Hepatocyte (in vitro differentiated cells): ENCODE data around the gene CPLX4. TPM values are rescaled to one million over a fixed set of nuclear protein-coding genes. Genes with fewer than 3 reads are reported as not detected.

Experiments used
- DNase-seq: peaks from one replicate; pipeline ENCODE4 v3.0.0-alpha.2; 2016; ENCODE audit warnings: low spot score
- H2AFZ ChIP-seq: fragments of 200-600 bp; sonication (generic); 2 replicates; pipeline ENCODE4 v1.6.0; 2016; ENCODE audit warnings: antibody characterized with exemption, mild to moderate bottlenecking
- H3K27ac ChIP-seq: fragments of 200-600 bp; sonication (generic); 2 replicates; pipeline ENCODE4 v1.5.1; 2016; ENCODE audit warnings: mild to moderate bottlenecking
- H3K27me3 ChIP-seq: fragments of 200-600 bp; sonication (generic); 2 replicates; pipeline ENCODE4 v1.6.1; 2016
- H3K36me3 ChIP-seq: fragments of 200-600 bp; sonication (generic); replicated peaks from 2 replicates; pipeline ENCODE4 v1.5.1; 2016; ENCODE audit warnings: low read depth; ENCODE audit not compliant: insufficient read depth
- H3K4me1 ChIP-seq: fragments of 200-600 bp; sonication (generic); 2 replicates; pipeline ENCODE4 v1.5.1; 2016; ENCODE audit warnings: mild to moderate bottlenecking, moderate library complexity; ENCODE audit not compliant: insufficient read depth
- H3K4me2 ChIP-seq: fragments of 200-600 bp; sonication (generic); 2 replicates; pipeline ENCODE4 v1.6.0; 2016
- H3K4me3 ChIP-seq: fragments of 200-600 bp; sonication (generic); 2 replicates; pipeline ENCODE4 v1.5.1; 2016; ENCODE audit warnings: mild to moderate bottlenecking
- H3K79me2 ChIP-seq: fragments of 200-600 bp; sonication (generic); 2 replicates; pipeline ENCODE4 v1.6.0; 2017; ENCODE audit warnings: mild to moderate bottlenecking
- H3K9me2 ChIP-seq: fragments of 200-600 bp; sonication (generic); replicated peaks from 2 replicates; pipeline ENCODE4 v1.6.0; 2017; ENCODE audit warnings: mild to moderate bottlenecking; ENCODE audit not compliant: insufficient read depth
- H3K9me3 ChIP-seq: fragments of 200-600 bp; sonication (generic); 2 replicates; pipeline ENCODE4 v1.5.1; 2016; ENCODE audit warnings: low read depth, mild to moderate bottlenecking
- H4K20me1 ChIP-seq: fragments of 200-600 bp; sonication (generic); 2 replicates; pipeline ENCODE4 v1.6.0; 2016; ENCODE audit warnings: mild to moderate bottlenecking; ENCODE audit not compliant: insufficient read depth, poor library complexity, severe bottlenecking
- CTCF ChIP-seq: fragments of 200-600 bp; sonication (generic); IDR thresholded peaks from 2 replicates; pipeline ENCODE4 v1.5.1; 2016; ENCODE audit warnings: antibody characterized with exemption, mild to moderate bottlenecking; ENCODE audit not compliant: poor library complexity
- EZH2 ChIP-seq: fragments of 200-600 bp; sonication (generic); IDR thresholded peaks from 2 replicates; pipeline ENCODE4 v1.6.1; 2016; ENCODE audit warnings: antibody characterized with exemption, mild to moderate bottlenecking, borderline replicate concordance
- EZH2phosphoT487 ChIP-seq: fragments of 200-600 bp; sonication (generic); IDR thresholded peaks from one replicate; pipeline ENCODE4 v1.6.1; 2018; ENCODE audit warnings: antibody characterized with exemption, mild to moderate bottlenecking, low read depth, moderate library complexity; ENCODE audit not compliant: unreplicated experiment, severe bottlenecking
- WGBS: methylation state at CpG from one replicate; pipeline ENCODE4 v1.1.6; 2016; ENCODE audit warnings: low lambda C conversion rate; ENCODE audit errors: missing lambda C conversion rate; 5-methylcytosine and 5-hydroxymethylcytosine counted together
- polyA plus RNA-seq: library from polyadenylated mRNA; unstranded; fragments of >200 nt; fragmentation: Nextera tagmentation; extraction: Ambion mirVana; gene quantifications from 2 replicates; pipeline ENCODE4 v1.2.1, GENCODE V29; 2016
- total RNA-seq: library from RNA; depleted of rRNA; stranded (reverse); fragments of >200 nt; gene quantifications from 2 replicates; pipeline ENCODE4 v1.2.3, GENCODE V29; 2014

CPLX4 gene
- total and polyA plus RNA-seq, 2 experiments from 2014 or later, result not detected

GRCh38 chr18:59354731-59355130, 36.3 kb upstream of the CPLX4 start:
- Histone ChIP-seq H2AFZ (no peak overlapping the region), H4K20me1 (peaks cover 24% of the 10 kb centered on the region), H3K4me1 (no peaks in the 10 kb centered on the region), H3K27ac (no peak overlapping the region), H3K4me2 (no peak overlapping the region), H3K36me3 (no peaks in the 10 kb centered on the region), H3K79me2 (peaks cover 61% of the 10 kb centered on the region), H3K27me3 (no peaks in the 10 kb centered on the region), H3K4me3 (no peak overlapping the region), H3K9me3 (no peaks in the 10 kb centered on the region), H3K9me2 (no peaks in the 10 kb centered on the region)
- DNase-seq, result no peak
- 87% methylated on average over 2 of the region's 2 CpGs for WGBS
- TF ChIP-seq EZH2phosphoT487, result no peak
- no peak for TF ChIP-seq CTCF
- no peak for TF ChIP-seq EZH2

GRCh38 chr18:59353079-59353680, 34.7 kb upstream of the CPLX4 start:
- no peak for TF ChIP-seq EZH2phosphoT487
- no peak for TF ChIP-seq CTCF
- TF ChIP-seq EZH2, result no peak
- peaks cover 58% of the 10 kb centered on the region for H3K79me2 ChIP-seq
- DNase-seq, result no peak
- H3K4me1 ChIP-seq, result no peaks in the 10 kb centered on the region
- no peak overlapping the region for H3K27ac ChIP-seq
- H3K27me3 ChIP-seq, result no peaks in the 10 kb centered on the region
- no peak overlapping the region for H3K4me2 ChIP-seq
- H4K20me1 ChIP-seq, result peaks cover 24% of the 10 kb centered on the region
- no peak overlapping the region for H2AFZ ChIP-seq
- no peaks in the 10 kb centered on the region for H3K36me3 ChIP-seq
- H3K4me3 ChIP-seq, result no peak overlapping the region
- H3K9me2 ChIP-seq, result no peaks in the 10 kb centered on the region
- 71% methylated on average over 4 of the region's 4 CpGs for WGBS
- no peaks in the 10 kb centered on the region for H3K9me3 ChIP-seq

GRCh38 chr18:59352250-59352855, 33.9 kb upstream of the CPLX4 start:
- no peak overlapping the region for H3K4me3 ChIP-seq
- no peaks in the 10 kb centered on the region for H3K27me3 ChIP-seq
- no peak overlapping the region for H2AFZ ChIP-seq
- H3K9me3 ChIP-seq, result no peaks in the 10 kb centered on the region
- H3K4me1 ChIP-seq, result no peaks in the 10 kb centered on the region
- H3K36me3 ChIP-seq, result no peaks in the 10 kb centered on the region
- H4K20me1 ChIP-seq, result peaks cover 20% of the 10 kb centered on the region
- no peaks in the 10 kb centered on the region for H3K9me2 ChIP-seq
- no peak for DNase-seq
- no peak overlapping the region for H3K4me2 ChIP-seq
- TF ChIP-seq CTCF (no peak), EZH2 (no peak), EZH2phosphoT487 (no peak)
- no peak overlapping the region for H3K27ac ChIP-seq
- H3K79me2 ChIP-seq, result peaks cover 52% of the 10 kb centered on the region
- 92% methylated on average over 3 of the region's 3 CpGs for WGBS
